ENCODE measurements around the gene CNTN1.

DNA sequence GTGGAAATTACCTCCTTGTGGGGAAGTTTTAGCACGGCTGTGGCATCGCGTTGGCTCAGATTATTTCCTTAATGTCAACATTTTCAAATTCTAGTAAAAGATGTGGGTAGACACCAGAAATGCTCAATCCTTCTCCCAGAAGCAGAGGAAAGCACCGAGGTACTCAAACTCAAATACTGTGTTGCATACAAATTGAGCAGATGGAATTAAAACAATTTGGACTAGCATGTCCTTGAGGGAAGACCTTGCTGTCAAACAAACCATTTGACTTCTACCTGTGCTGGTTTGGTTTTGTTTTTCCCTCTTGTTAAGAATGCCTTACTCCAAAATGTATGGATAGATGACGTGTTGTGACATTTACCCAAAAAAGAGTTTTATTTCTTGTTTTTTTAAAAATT lies 136.4 kb downstream of the CNTN1 start:
- TF ChIP-seq, protein P1, sequence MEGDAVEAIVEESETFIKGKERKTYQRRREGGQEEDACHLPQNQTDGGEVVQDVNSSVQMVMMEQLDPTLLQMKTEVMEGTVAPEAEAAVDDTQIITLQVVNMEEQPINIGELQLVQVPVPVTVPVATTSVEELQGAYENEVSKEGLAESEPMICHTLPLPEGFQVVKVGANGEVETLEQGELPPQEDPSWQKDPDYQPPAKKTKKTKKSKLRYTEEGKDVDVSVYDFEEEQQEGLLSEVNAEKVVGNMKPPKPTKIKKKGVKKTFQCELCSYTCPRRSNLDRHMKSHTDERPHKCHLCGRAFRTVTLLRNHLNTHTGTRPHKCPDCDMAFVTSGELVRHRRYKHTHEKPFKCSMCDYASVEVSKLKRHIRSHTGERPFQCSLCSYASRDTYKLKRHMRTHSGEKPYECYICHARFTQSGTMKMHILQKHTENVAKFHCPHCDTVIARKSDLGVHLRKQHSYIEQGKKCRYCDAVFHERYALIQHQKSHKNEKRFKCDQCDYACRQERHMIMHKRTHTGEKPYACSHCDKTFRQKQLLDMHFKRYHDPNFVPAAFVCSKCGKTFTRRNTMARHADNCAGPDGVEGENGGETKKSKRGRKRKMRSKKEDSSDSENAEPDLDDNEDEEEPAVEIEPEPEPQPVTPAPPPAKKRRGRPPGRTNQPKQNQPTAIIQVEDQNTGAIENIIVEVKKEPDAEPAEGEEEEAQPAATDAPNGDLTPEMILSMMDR (IDR thresholded peaks at IDR 0.05) = no peak
- TF ChIP-seq POLR2A (IDR thresholded peaks at IDR 0.05) = no peak
